Neuronal stem cell (in vitro differentiated cells): ENCODE results near the gene SIL1.

ENCODE experiments used
- DNase-seq: peaks from one replicate; pipeline ENCODE4 v3.0.0-alpha.2; 2013; ENCODE audit warnings: low spot score
- H2AFZ ChIP-seq: one replicate; pipeline ENCODE4 v1.6.1; 2013; ENCODE audit warnings: mild to moderate bottlenecking, low read length, inconsistent platforms
- H2AK5ac ChIP-seq: 2 replicates; pipeline ENCODE4 v1.6.1; 2013; ENCODE audit warnings: low read depth, mild to moderate bottlenecking, inconsistent platforms, low read length, moderate library complexity, mixed read lengths
- H2BK120ac ChIP-seq: 2 replicates; pipeline ENCODE4 v1.6.1; 2013; ENCODE audit warnings: low read depth, mild to moderate bottlenecking, inconsistent platforms, low read length, moderate library complexity, mixed read lengths
- H2BK12ac ChIP-seq: one replicate; pipeline ENCODE4 v1.6.1; 2013; ENCODE audit warnings: low read length, inconsistent platforms
- H2BK15ac ChIP-seq: 2 replicates; pipeline ENCODE4 v1.6.1; 2013; ENCODE audit warnings: mild to moderate bottlenecking, low read length, inconsistent platforms, mixed read lengths
- H2BK5ac ChIP-seq: one replicate; pipeline ENCODE4 v1.6.1; 2013; ENCODE audit warnings: inconsistent platforms, mild to moderate bottlenecking, low read length, moderate library complexity
- H3K14ac ChIP-seq: one replicate; pipeline ENCODE4 v1.6.1; 2013; ENCODE audit warnings: low read length, inconsistent platforms
- H3K18ac ChIP-seq: 2 replicates; pipeline ENCODE4 v1.6.1; 2013; ENCODE audit warnings: low read length, inconsistent platforms
- H3K23ac ChIP-seq: 2 replicates; pipeline ENCODE4 v1.6.1; 2013; ENCODE audit warnings: low read depth, mild to moderate bottlenecking, mixed read lengths, low read length, inconsistent platforms; ENCODE audit not compliant: poor library complexity
- H3K27ac ChIP-seq: replicated peaks from 3 replicates; pipeline ENCODE4 v1.5.1; 2013; ENCODE audit warnings: low read length, inconsistent platforms
- H3K27me3 ChIP-seq, 3 experiments: 2 replicates each; pipeline ENCODE4 v1.6.1; 2013; ENCODE audit warnings: low read length in 3 of 3, mild to moderate bottlenecking in 2 of 3, inconsistent platforms in 1 of 3, low read depth in 1 of 3, mixed read lengths in 1 of 3, moderate library complexity in 1 of 3; ENCODE audit not compliant: control insufficient read depth in 3 of 3, insufficient read depth in 3 of 3
- H3K36me3 ChIP-seq, 2 donors: replicated peaks in 1 of 2; 2 replicates each; pipeline ENCODE4 v1.6.1; 2013; ENCODE audit warnings: low read length in 2 of 2; ENCODE audit not compliant: control insufficient read depth in 2 of 2, insufficient read depth in 2 of 2
- H3K4ac ChIP-seq: 2 replicates; pipeline ENCODE4 v1.6.1; 2013; ENCODE audit warnings: inconsistent platforms, mild to moderate bottlenecking, low read length, moderate library complexity
- H3K4me1 ChIP-seq, 2 donors: 1 replicate in 1 of 2; 2 replicates in 1 of 2; pipeline ENCODE4 v1.6.1; 2013; ENCODE audit warnings: low read length in 2 of 2, low read depth in 1 of 2; ENCODE audit not compliant: control insufficient read depth in 2 of 2, insufficient read depth in 1 of 2
- H3K4me2 ChIP-seq: one replicate; pipeline ENCODE4 v1.6.1; 2013; ENCODE audit warnings: mild to moderate bottlenecking, low read length, inconsistent platforms; ENCODE audit not compliant: insufficient read depth, poor library complexity, severe bottlenecking
- H3K4me3 ChIP-seq, 2 donors: 2 replicates each; pipeline ENCODE4 v1.5.1; 2013; ENCODE audit warnings: low read length in 2 of 2, mild to moderate bottlenecking in 2 of 2, inconsistent platforms in 1 of 2, moderate library complexity in 1 of 2
- H3K79me1 ChIP-seq: one replicate; pipeline ENCODE4 v1.6.1; 2013; ENCODE audit warnings: low read depth, mild to moderate bottlenecking, inconsistent platforms, low read length, moderate library complexity
- H3K9ac ChIP-seq: one replicate; pipeline ENCODE4 v1.6.1; 2013; ENCODE audit warnings: mild to moderate bottlenecking, low read depth, low read length, inconsistent platforms; ENCODE audit not compliant: poor library complexity
- H3K9me3 ChIP-seq, 2 donors: replicated peaks in 1 of 2; 2 replicates each; pipeline versions ENCODE3 to v1.6.1; 2013; ENCODE audit warnings: low read length in 2 of 2, mild to moderate bottlenecking in 2 of 2, inconsistent platforms in 1 of 2, low read depth in 1 of 2, mixed read lengths in 1 of 2, moderate library complexity in 1 of 2; ENCODE audit not compliant: control insufficient read depth in 2 of 2, insufficient read depth in 1 of 2
- H4K8ac ChIP-seq: one replicate; pipeline ENCODE4 v1.6.1; 2013; ENCODE audit warnings: low read depth, mild to moderate bottlenecking, inconsistent platforms, low read length, moderate library complexity
- H4K91ac ChIP-seq: one replicate; pipeline ENCODE4 v1.6.1; 2013; ENCODE audit warnings: low read length, low read depth, mild to moderate bottlenecking, inconsistent platforms; ENCODE audit not compliant: poor library complexity
- WGBS, 2 donors: extraction: QIAGEN DNeasy Blood & Tissue Kit; methylation state at CpG; one replicate each; pipeline ENCODE4 v1.1.7; 2013; ENCODE audit warnings: missing lambda C conversion rate in 2 of 2, mixed read lengths in 1 of 2; ENCODE audit not compliant: insufficient read length in 2 of 2, insufficient replicate concordance in 1 of 2; ENCODE audit errors: extremely low coverage in 2 of 2; 5-methylcytosine and 5-hydroxymethylcytosine counted together

SIL1 gene

DNA sequence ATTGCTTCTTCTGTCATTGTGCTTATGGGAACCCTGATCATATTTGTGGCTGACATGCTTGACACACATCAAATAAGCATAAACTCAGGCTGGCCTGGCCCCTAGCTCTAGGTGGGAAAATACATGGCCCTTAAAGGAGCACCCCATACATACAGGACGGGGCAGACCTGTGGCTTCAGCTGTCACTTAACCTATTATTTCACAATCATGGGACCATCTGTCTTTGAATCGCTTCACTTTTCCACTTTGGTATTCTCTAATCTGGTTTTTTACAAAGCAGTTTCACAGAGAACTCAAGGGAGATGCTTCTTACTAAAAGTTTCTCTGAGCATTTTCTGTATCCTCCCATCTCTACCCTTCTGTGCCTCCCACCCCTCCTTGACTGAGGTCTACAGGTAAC, 288.4 kb downstream of the SIL1 start:
- Histone ChIP-seq H3K18ac (no peak overlapping the region), H3K27me3 (no peaks in the 10 kb centered on the region), H2BK120ac (no peak overlapping the region), H2BK15ac (no peak overlapping the region), H3K4ac (no peak overlapping the region), H3K9ac (no peak overlapping the region), H4K8ac (no peak overlapping the region), H3K4me3 (no peak overlapping the region), H3K14ac (no peak overlapping the region), H3K9me3 (no peaks in the 10 kb centered on the region), H3K4me1 (no peaks in the 10 kb centered on the region), H2BK12ac (no peak overlapping the region), H2BK5ac (no peak overlapping the region), H3K79me1 (no peaks in the 10 kb centered on the region), H2AFZ (no peak overlapping the region), H3K23ac (no peak overlapping the region), H3K36me3 (peaks cover 7 to 81% of the 10 kb centered on the region in 2 donors), H3K27ac (no peak overlapping the region), H2AK5ac (no peak overlapping the region), H4K91ac (no peak overlapping the region), H3K4me2 (no peak overlapping the region)
- no CpG with 5 or more reads among the region's 2 CpGs for WGBS, 2 donors
- DNase-seq: no peak

DNA sequence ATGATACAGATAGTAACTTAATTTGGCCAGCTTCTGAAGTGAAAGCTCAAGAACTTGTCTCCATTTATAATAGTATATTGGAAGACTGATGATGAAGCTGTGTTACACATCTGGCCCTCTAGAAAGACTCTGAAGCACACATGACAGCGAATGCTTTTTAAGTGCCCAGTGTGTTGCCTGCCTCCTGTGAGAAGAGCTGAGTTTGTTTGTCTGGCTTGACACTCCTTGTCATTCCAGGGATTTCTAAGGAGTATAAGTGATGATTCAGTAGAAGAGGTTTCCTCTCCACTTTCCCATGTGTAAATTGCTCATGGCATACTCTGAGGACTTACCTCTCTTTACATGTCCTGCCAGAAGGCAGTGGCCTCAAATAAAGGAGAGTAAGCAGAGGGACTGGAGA, 292.6 kb downstream of the SIL1 start:
- Histone ChIP-seq H3K9me3 (no peaks in the 10 kb centered on the region), H4K8ac (no peak overlapping the region), H3K27ac (no peak overlapping the region), H4K91ac (no peak overlapping the region), H3K4ac (no peak overlapping the region), H2AFZ (no peak overlapping the region), H3K79me1 (no peaks in the 10 kb centered on the region), H2AK5ac (no peak overlapping the region), H3K27me3 (no peaks in the 10 kb centered on the region), H2BK15ac (no peak overlapping the region), H3K36me3 (peaks cover 9 to 80% of the 10 kb centered on the region in 2 donors), H3K4me3 (no peak overlapping the region), H2BK5ac (no peak overlapping the region), H2BK12ac (no peak overlapping the region), H3K4me2 (no peak overlapping the region), H3K14ac (no peak overlapping the region), H3K9ac (no peak overlapping the region), H3K23ac (no peak overlapping the region), H3K18ac (no peak overlapping the region), H2BK120ac (no peak overlapping the region), H3K4me1 (peaks cover 4 to 5% of the 10 kb centered on the region in 2 donors)
- WGBS, 2 donors: no CpG with 5 or more reads among the region's 1 CpG
- DNase-seq: no peak

- Histone ChIP-seq H3K9ac (no peak overlapping the region), H3K4ac (no peak overlapping the region), H2AK5ac (no peak overlapping the region), H3K4me3 (no peak overlapping the region), H3K4me1 (peaks cover 4 to 5% of the 10 kb centered on the region in 2 donors), H3K27me3 (no peaks in the 10 kb centered on the region), H3K4me2 (no peak overlapping the region), H4K91ac (no peak overlapping the region), H3K23ac (no peak overlapping the region), H2BK5ac (no peak overlapping the region), H2BK120ac (no peak overlapping the region), H3K36me3 (peaks cover 9 to 81% of the 10 kb centered on the region in 2 donors), H2BK12ac (no peak overlapping the region), H3K27ac (no peak overlapping the region), H2AFZ (no peak overlapping the region), H3K79me1 (no peaks in the 10 kb centered on the region), H2BK15ac (no peak overlapping the region), H3K9me3 (peaks cover 0 to 4% of the 10 kb centered on the region in 2 donors), H3K18ac (no peak overlapping the region), H3K14ac (no peak overlapping the region), H4K8ac (no peak overlapping the region)
- no peak for DNase-seq
- no CpG with 5 or more reads among the region's 10 CpGs for WGBS, 2 donors
Observed at GRCh38 chr5:138903130-138903775, 294.9 kb downstream of the SIL1 start.

DNA sequence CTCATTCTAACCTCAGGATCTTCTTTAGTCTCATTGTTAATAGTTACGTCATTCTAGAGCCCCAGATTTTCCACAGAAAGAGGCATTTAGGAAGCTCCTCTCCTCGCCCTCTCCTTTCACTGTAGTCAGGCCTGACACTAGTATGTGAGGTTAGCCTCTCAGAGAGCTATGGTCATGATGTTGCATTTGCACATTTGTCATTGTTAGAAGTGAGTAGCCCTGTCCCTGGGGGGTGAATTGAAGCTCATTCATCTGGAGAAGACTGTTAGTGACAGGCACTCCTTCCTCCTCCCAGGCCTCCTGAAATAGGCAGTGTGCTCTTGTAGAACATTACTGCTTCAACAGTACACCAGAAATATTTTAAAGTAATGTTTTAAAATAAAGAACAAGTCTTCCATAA, 296.5 kb downstream of the SIL1 start:
- no peak for DNase-seq
- H3K4me1 ChIP-seq: peaks cover 4 to 5% of the 10 kb centered on the region in 2 donors
- no peak overlapping the region for H3K4me3 ChIP-seq
- H4K8ac ChIP-seq: no peak overlapping the region
- H4K91ac ChIP-seq: no peak overlapping the region
- WGBS, 2 donors: no CpG with 5 or more reads among the region's 2 CpGs
- H3K27ac ChIP-seq: no peak overlapping the region
- H3K23ac ChIP-seq: no peak overlapping the region
- H3K9me3 ChIP-seq: peaks cover 0 to 6% of the 10 kb centered on the region in 2 donors
- no peak overlapping the region for H3K4ac ChIP-seq
- no peak overlapping the region for H3K9ac ChIP-seq
- H2BK15ac ChIP-seq: no peak overlapping the region
- H3K27me3 ChIP-seq: no peaks in the 10 kb centered on the region
- no peak overlapping the region for H3K4me2 ChIP-seq
- H3K79me1 ChIP-seq: no peaks in the 10 kb centered on the region
- no peak overlapping the region for H2BK5ac ChIP-seq
- no peak overlapping the region for H2BK120ac ChIP-seq
- H3K14ac ChIP-seq: no peak overlapping the region
- H2AFZ ChIP-seq: no peak overlapping the region
- no peak overlapping the region for H3K18ac ChIP-seq
- no peak overlapping the region for H2BK12ac ChIP-seq
- H2AK5ac ChIP-seq: no peak overlapping the region
- H3K36me3 ChIP-seq: peaks cover 7 to 76% of the 10 kb centered on the region in 2 donors
